Right ventricle myocardium inferior (tissue), 1 donor: Measurements from ENCODE around the gene CDKN3. TPM values are rescaled to one million over a fixed set of nuclear protein-coding genes. Genes with fewer than 3 reads are reported as not detected.

Experiments used
- total RNA-seq: library from RNA; stranded (reverse); fragmentation: NEBNext Ultra II Directional; extraction: Animal tissue kit (Norgen Biotek cat#: 25700); gene quantifications from one replicate; pipeline ENCODE4 v1.2.1, GENCODE V29; 2021
- donor health status: DM: no; HTN: yes; CAD: no; lungs with severe emphysema.

CDKN3 gene
- total RNA-seq, 1 donor from 2014 or later, result 4.7 TPM

Other genes with a start within 250 kb of the CDKN3 start
- gene CNIH1, start 44.4 kb downstream of the CDKN3 start, total RNA-seq, result 86.8 TPM
- gene GMFB, start 92.0 kb downstream of the CDKN3 start, total RNA-seq, result 24.9 TPM
- gene CGRRF1, start 112.9 kb downstream of the CDKN3 start, total RNA-seq, result 16.2 TPM
- gene SAMD4A, start 170.1 kb downstream of the CDKN3 start, total RNA-seq, result 128 TPM